ENCODE data around the gene ZNF208.

ZNF208 gene

GRCh38 chr19:21922276-21922675 lies 88.5 kb downstream of the ZNF208 start:
- Histone ChIP-seq H2AFZ (ENCODE audit: low read length, unreplicated experiment) (no peak overlapping the region), H3K27ac (ENCODE audit: low read depth, low read length) (no peak overlapping the region), H3K4me3 (ENCODE audit: low read depth, low read length) (no peak overlapping the region), H3K79me2 (ENCODE audit: control insufficient read depth, insufficient read depth, low read length, unreplicated experiment) (no peaks in the 10 kb centered on the region), H3K4me1 (ENCODE audit: control insufficient read depth, insufficient read depth, low read length, unreplicated experiment) (no peaks in the 10 kb centered on the region), H3K36me3 (ENCODE audit: insufficient read depth, low read length) (no peaks in the 10 kb centered on the region), H3K27me3 (ENCODE audit: insufficient read depth, low read length) (no peaks in the 10 kb centered on the region)

- Histone ChIP-seq H2AFZ (ENCODE audit: low read length, unreplicated experiment) (no peak overlapping the region), H3K36me3 (ENCODE audit: insufficient read depth, low read length) (no peaks in the 10 kb centered on the region), H3K79me2 (ENCODE audit: control insufficient read depth, insufficient read depth, low read length, unreplicated experiment) (no peaks in the 10 kb centered on the region), H3K27ac (ENCODE audit: low read depth, low read length) (no peak overlapping the region), H3K4me3 (ENCODE audit: low read depth, low read length) (no peak overlapping the region), H3K4me1 (ENCODE audit: control insufficient read depth, insufficient read depth, low read length, unreplicated experiment) (no peaks in the 10 kb centered on the region), H3K27me3 (ENCODE audit: insufficient read depth, low read length) (no peaks in the 10 kb centered on the region)
Measured at GRCh38 chr19:21921691-21922180, 89.0 kb downstream of the ZNF208 start.

- H2AFZ ChIP-seq (ENCODE audit: low read length, unreplicated experiment), result no peak overlapping the region
- H3K27ac ChIP-seq (ENCODE audit: low read depth, low read length), result no peak overlapping the region
- H3K79me2 ChIP-seq (ENCODE audit: control insufficient read depth, insufficient read depth, low read length, unreplicated experiment), result no peaks in the 10 kb centered on the region
- no peaks in the 10 kb centered on the region for H3K4me1 ChIP-seq (ENCODE audit: control insufficient read depth, insufficient read depth, low read length, unreplicated experiment)
- H3K36me3 ChIP-seq (ENCODE audit: insufficient read depth, low read length), result no peaks in the 10 kb centered on the region
- H3K27me3 ChIP-seq (ENCODE audit: insufficient read depth, low read length), result no peaks in the 10 kb centered on the region
- no peak overlapping the region for H3K4me3 ChIP-seq (ENCODE audit: low read depth, low read length)
Measured at GRCh38 chr19:21915411-21915810, 95.3 kb downstream of the ZNF208 start.

GRCh38 chr19:21912654-21913053 lies 98.1 kb downstream of the ZNF208 start:
- H3K27me3 ChIP-seq (ENCODE audit: insufficient read depth, low read length), result no peaks in the 10 kb centered on the region
- H3K36me3 ChIP-seq (ENCODE audit: insufficient read depth, low read length), result no peaks in the 10 kb centered on the region
- no peaks in the 10 kb centered on the region for H3K79me2 ChIP-seq (ENCODE audit: control insufficient read depth, insufficient read depth, low read length, unreplicated experiment)
- no peak overlapping the region for H2AFZ ChIP-seq (ENCODE audit: low read length, unreplicated experiment)
- H3K27ac ChIP-seq (ENCODE audit: low read depth, low read length), result no peak overlapping the region
- H3K4me3 ChIP-seq (ENCODE audit: low read depth, low read length), result no peak overlapping the region
- H3K4me1 ChIP-seq (ENCODE audit: control insufficient read depth, insufficient read depth, low read length, unreplicated experiment), result no peaks in the 10 kb centered on the region

- Histone ChIP-seq H2AFZ (ENCODE audit: low read length, unreplicated experiment) (no peak overlapping the region), H3K27me3 (ENCODE audit: insufficient read depth, low read length) (no peaks in the 10 kb centered on the region)
Measured at GRCh38 chr19:21910318-21910717, 100.4 kb downstream of the ZNF208 start.

GRCh38 chr19:21908066-21908465 lies 102.7 kb downstream of the ZNF208 start:
- H3K27ac ChIP-seq (ENCODE audit: low read depth, low read length), result no peak overlapping the region
- H2AFZ ChIP-seq (ENCODE audit: low read length, unreplicated experiment), result no peak overlapping the region
- H3K4me1 ChIP-seq (ENCODE audit: control insufficient read depth, insufficient read depth, low read length, unreplicated experiment), result no peaks in the 10 kb centered on the region
- H3K36me3 ChIP-seq (ENCODE audit: insufficient read depth, low read length), result no peaks in the 10 kb centered on the region
- H3K4me3 ChIP-seq (ENCODE audit: low read depth, low read length), result no peak overlapping the region
- H3K79me2 ChIP-seq (ENCODE audit: control insufficient read depth, insufficient read depth, low read length, unreplicated experiment), result no peaks in the 10 kb centered on the region
- no peaks in the 10 kb centered on the region for H3K27me3 ChIP-seq (ENCODE audit: insufficient read depth, low read length)

More at GRCh38 chr19:21910318-21910717, 100.4 kb downstream of the ZNF208 start:
- H3K4me1 ChIP-seq (ENCODE audit: control insufficient read depth, insufficient read depth, low read length, unreplicated experiment), result no peaks in the 10 kb centered on the region
- H3K36me3 ChIP-seq (ENCODE audit: insufficient read depth, low read length), result no peaks in the 10 kb centered on the region
- no peak overlapping the region for H3K4me3 ChIP-seq (ENCODE audit: low read depth, low read length)
- H3K79me2 ChIP-seq (ENCODE audit: control insufficient read depth, insufficient read depth, low read length, unreplicated experiment), result no peaks in the 10 kb centered on the region
- no peak overlapping the region for H3K27ac ChIP-seq (ENCODE audit: low read depth, low read length)

GRCh38 chr19:21907516-21907915 lies 103.2 kb downstream of the ZNF208 start:
- no peaks in the 10 kb centered on the region for H3K79me2 ChIP-seq (ENCODE audit: control insufficient read depth, insufficient read depth, low read length, unreplicated experiment)
- H3K4me3 ChIP-seq (ENCODE audit: low read depth, low read length), result no peak overlapping the region
- no peaks in the 10 kb centered on the region for H3K36me3 ChIP-seq (ENCODE audit: insufficient read depth, low read length)
- no peaks in the 10 kb centered on the region for H3K4me1 ChIP-seq (ENCODE audit: control insufficient read depth, insufficient read depth, low read length, unreplicated experiment)
- H3K27ac ChIP-seq (ENCODE audit: low read depth, low read length), result no peak overlapping the region
- no peaks in the 10 kb centered on the region for H3K27me3 ChIP-seq (ENCODE audit: insufficient read depth, low read length)
- no peak overlapping the region for H2AFZ ChIP-seq (ENCODE audit: low read length, unreplicated experiment)

GRCh38 chr19:21902571-21902970 lies 108.2 kb downstream of the ZNF208 start:
- Histone ChIP-seq H2AFZ (ENCODE audit: low read length, unreplicated experiment) (no peak overlapping the region), H3K27me3 (ENCODE audit: insufficient read depth, low read length) (no peaks in the 10 kb centered on the region), H3K4me1 (ENCODE audit: control insufficient read depth, insufficient read depth, low read length, unreplicated experiment) (no peaks in the 10 kb centered on the region), H3K27ac (ENCODE audit: low read depth, low read length) (no peak overlapping the region), H3K4me3 (ENCODE audit: low read depth, low read length) (no peak overlapping the region), H3K79me2 (ENCODE audit: control insufficient read depth, insufficient read depth, low read length, unreplicated experiment) (no peaks in the 10 kb centered on the region), H3K36me3 (ENCODE audit: insufficient read depth, low read length) (no peaks in the 10 kb centered on the region)

- no peaks in the 10 kb centered on the region for H3K36me3 ChIP-seq (ENCODE audit: insufficient read depth, low read length)
- no peak overlapping the region for H3K27ac ChIP-seq (ENCODE audit: low read depth, low read length)
- H3K79me2 ChIP-seq (ENCODE audit: control insufficient read depth, insufficient read depth, low read length, unreplicated experiment), result no peaks in the 10 kb centered on the region
- H2AFZ ChIP-seq (ENCODE audit: low read length, unreplicated experiment), result no peak overlapping the region
- no peaks in the 10 kb centered on the region for H3K27me3 ChIP-seq (ENCODE audit: insufficient read depth, low read length)
- H3K4me3 ChIP-seq (ENCODE audit: low read depth, low read length), result no peak overlapping the region
- no peaks in the 10 kb centered on the region for H3K4me1 ChIP-seq (ENCODE audit: control insufficient read depth, insufficient read depth, low read length, unreplicated experiment)
Measured at GRCh38 chr19:21901861-21902260, 108.9 kb downstream of the ZNF208 start.

GRCh38 chr19:21900401-21900800 lies 110.3 kb downstream of the ZNF208 start:
- H3K27me3 ChIP-seq (ENCODE audit: insufficient read depth, low read length), result no peaks in the 10 kb centered on the region
- no peak overlapping the region for H2AFZ ChIP-seq (ENCODE audit: low read length, unreplicated experiment)
- no peaks in the 10 kb centered on the region for H3K4me1 ChIP-seq (ENCODE audit: control insufficient read depth, insufficient read depth, low read length, unreplicated experiment)
- no peak overlapping the region for H3K4me3 ChIP-seq (ENCODE audit: low read depth, low read length)
- H3K36me3 ChIP-seq (ENCODE audit: insufficient read depth, low read length), result no peaks in the 10 kb centered on the region
- no peak overlapping the region for H3K27ac ChIP-seq (ENCODE audit: low read depth, low read length)
- H3K79me2 ChIP-seq (ENCODE audit: control insufficient read depth, insufficient read depth, low read length, unreplicated experiment), result no peaks in the 10 kb centered on the region

- no peak overlapping the region for H2AFZ ChIP-seq (ENCODE audit: low read length, unreplicated experiment)
- no peaks in the 10 kb centered on the region for H3K79me2 ChIP-seq (ENCODE audit: control insufficient read depth, insufficient read depth, low read length, unreplicated experiment)
- no peaks in the 10 kb centered on the region for H3K4me1 ChIP-seq (ENCODE audit: control insufficient read depth, insufficient read depth, low read length, unreplicated experiment)
- no peaks in the 10 kb centered on the region for H3K27me3 ChIP-seq (ENCODE audit: insufficient read depth, low read length)
- no peaks in the 10 kb centered on the region for H3K36me3 ChIP-seq (ENCODE audit: insufficient read depth, low read length)
- H3K27ac ChIP-seq (ENCODE audit: low read depth, low read length), result no peak overlapping the region
- no peak overlapping the region for H3K4me3 ChIP-seq (ENCODE audit: low read depth, low read length)
Measured at GRCh38 chr19:21891086-21891485, 119.7 kb downstream of the ZNF208 start.
